CD4-positive, CD25-positive, alpha-beta regulatory T cell (primary cell): ENCODE measurements around the gene ADPRS. TPM values are rescaled to one million over a fixed set of nuclear protein-coding genes. Genes with fewer than 3 reads are reported as not detected.

ENCODE experiments used
- ATAC-seq, 2 donors: fragments of 150-1000 bp; cut with Tn5 transposase; one replicate each; pipeline ENCODE4 v1.10.0; 2021; ENCODE audit warnings: low read depth in 2 of 2, moderate number of reproducible peaks in 2 of 2, moderate library complexity in 1 of 2
- DNase-seq, 3 donors: peaks; one replicate each; pipeline versions ENCODE4 v3.0.0 to v3.0.0-alpha.2; 2012 to 2022; ENCODE audit warnings: mixed read lengths in 1 of 3
- H3K27ac ChIP-seq: one replicate; pipeline ENCODE4 v1.7.0; 2013; ENCODE audit warnings: mild to moderate bottlenecking, low read length; ENCODE audit not compliant: insufficient read depth, poor library complexity, severe bottlenecking
- H3K27me3 ChIP-seq: one replicate; pipeline ENCODE4 v1.7.0; 2013; ENCODE audit warnings: low read length; ENCODE audit not compliant: control insufficient read depth, insufficient read depth
- H3K36me3 ChIP-seq: one replicate; pipeline ENCODE4 v1.7.0; 2013; ENCODE audit warnings: mild to moderate bottlenecking, low read length, moderate library complexity; ENCODE audit not compliant: control insufficient read depth, insufficient read depth
- H3K4me1 ChIP-seq: 2 replicates; pipeline ENCODE4 v1.7.0; 2013; ENCODE audit warnings: mild to moderate bottlenecking, low read length; ENCODE audit not compliant: insufficient read depth, control insufficient read depth, poor library complexity, severe bottlenecking
- H3K4me3 ChIP-seq: one replicate; pipeline ENCODE4 v1.7.0; 2013; ENCODE audit warnings: low read depth, mild to moderate bottlenecking, low read length, moderate library complexity
- H3K9me3 ChIP-seq, 2 experiments: 1 replicate in 1 of 2; 2 replicates in 1 of 2; pipeline ENCODE4 v1.7.0; 2013; ENCODE audit warnings: low read length in 2 of 2, mild to moderate bottlenecking in 1 of 2, moderate library complexity in 1 of 2; ENCODE audit not compliant: control insufficient read depth in 2 of 2
- H3K27ac Mint-ChIP-seq, 3 donors: one replicate each; pipeline ENCODE4 v1.8.0; 2020 to 2022; ENCODE audit warnings: mild to moderate bottlenecking in 3 of 3, mixed read lengths in 3 of 3, moderate library complexity in 2 of 3
- H3K27me3 Mint-ChIP-seq: one replicate; pipeline ENCODE4 v1.8.0; 2022; ENCODE audit warnings: mild to moderate bottlenecking, mixed read lengths
- H3K36me3 Mint-ChIP-seq: one replicate; pipeline ENCODE4 v1.8.0; 2020; ENCODE audit warnings: mixed read lengths
- H3K4me1 Mint-ChIP-seq, 4 donors: one replicate each; pipeline ENCODE4 v1.8.0; 2020 to 2022; ENCODE audit warnings: mixed read lengths in 4 of 4, mild to moderate bottlenecking in 1 of 4
- H3K4me3 Mint-ChIP-seq, 4 donors: one replicate each; pipeline ENCODE4 v1.8.0; 2020 to 2022; ENCODE audit warnings: mild to moderate bottlenecking in 4 of 4, mixed read lengths in 4 of 4, moderate library complexity in 3 of 4
- H3K9me3 Mint-ChIP-seq, 7 donors: one replicate each; pipeline ENCODE4 v1.8.0; 2020 to 2022; ENCODE audit warnings: mixed read lengths in 7 of 7, mild to moderate bottlenecking in 3 of 7, moderate library complexity in 2 of 7
- polyA plus RNA-seq, 4 donors: library from polyadenylated mRNA; unstranded; fragments of 300-500 nt; fragmentation: Illumina TruSeq; gene quantifications; one replicate each; pipeline ENCODE4 v1.2.3, GENCODE V29; 2021
- total RNA-seq: library from RNA; stranded (reverse); gene quantifications from one replicate; pipeline ENCODE4 v1.2.3, GENCODE V29; 2022

ADPRS gene
- total and polyA plus RNA-seq, 5 donors from 2014 or later: 20.6 to 41.6 (median 26.8) TPM

DNA sequence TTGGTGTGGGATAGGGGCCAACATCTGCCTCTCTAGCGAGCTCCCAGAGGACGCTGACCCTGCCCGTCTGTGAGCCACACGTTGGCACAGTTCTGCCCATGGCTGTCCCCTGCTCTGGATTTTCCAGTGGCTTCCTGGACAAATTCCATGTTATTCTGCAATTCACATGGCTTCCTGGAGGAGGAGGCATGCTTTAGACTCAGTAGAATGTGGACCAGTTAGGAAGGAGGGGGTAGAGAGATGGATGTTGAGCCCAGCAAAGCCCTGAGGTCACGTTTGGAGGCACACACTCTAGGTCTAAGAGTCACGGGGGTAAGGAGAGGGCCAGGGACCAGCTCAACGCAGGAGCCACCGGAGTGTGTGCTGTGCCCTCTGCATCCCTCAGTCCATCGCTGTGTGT is 24.1 kb downstream of the ADPRS start:
- Histone ChIP-seq H3K9me3 (no peaks in the 10 kb centered on the region), H3K36me3 (no peaks in the 10 kb centered on the region), H3K27ac (no peak overlapping the region), H3K27me3 (no peaks in the 10 kb centered on the region), H3K4me3 (no peak overlapping the region), H3K4me1 (peaks cover 7% of the 10 kb centered on the region)
- ATAC-seq (no peak), DNase-seq (no peak)
- Mint-ChIP-seq H3K4me3 (no peak overlapping the region), H3K36me3 (no peaks in the 10 kb centered on the region), H3K4me1 (peaks cover 0 to 18% (median 2%) of the 10 kb centered on the region in 4 donors), H3K27ac (peak overlapping the region in 1 of 3 donors; percentile 72), H3K9me3 (no peaks in the 10 kb centered on the region), H3K27me3 (peaks cover 5% of the 10 kb centered on the region)

- Histone ChIP-seq H3K4me1 (no peaks in the 10 kb centered on the region), H3K9me3 (no peaks in the 10 kb centered on the region), H3K27ac (no peak overlapping the region), H3K4me3 (no peak overlapping the region), H3K36me3 (no peaks in the 10 kb centered on the region), H3K27me3 (no peaks in the 10 kb centered on the region)
- Mint-ChIP-seq H3K27me3 (peaks cover 5% of the 10 kb centered on the region), H3K4me3 (no peak overlapping the region), H3K27ac (no peak overlapping the region), H3K36me3 (no peaks in the 10 kb centered on the region), H3K9me3 (no peaks in the 10 kb centered on the region), H3K4me1 (peaks cover 0 to 8% (median 0%) of the 10 kb centered on the region in 4 donors)
- no peak for ATAC-seq
- DNase-seq: no peak
Measured at GRCh38 chr1:36114371-36114770, 25.7 kb downstream of the ADPRS start.

- H3K4me1 ChIP-seq: no peaks in the 10 kb centered on the region
- H3K27me3 ChIP-seq: no peaks in the 10 kb centered on the region
- no peaks in the 10 kb centered on the region for H3K9me3 ChIP-seq
- no peaks in the 10 kb centered on the region for H3K36me3 ChIP-seq
- DNase-seq (no peak), ATAC-seq (no peak)
- Mint-ChIP-seq H3K27ac (no peak overlapping the region), H3K4me3 (no peak overlapping the region), H3K36me3 (no peaks in the 10 kb centered on the region), H3K27me3 (peaks cover 8% of the 10 kb centered on the region), H3K4me1 (peaks cover 0 to 7% (median 0%) of the 10 kb centered on the region in 4 donors), H3K9me3 (peaks cover 0 to 2% (median 0%) of the 10 kb centered on the region in 7 donors)
- H3K27ac ChIP-seq: no peak overlapping the region
- no peak overlapping the region for H3K4me3 ChIP-seq
Measured at GRCh38 chr1:36115200-36115669, 26.5 kb downstream of the ADPRS start.

GRCh38 chr1:36115931-36116330 is 27.2 kb downstream of the ADPRS start:
- H3K4me1 Mint-ChIP-seq: peaks cover 0 to 5% (median 0%) of the 10 kb centered on the region in 4 donors
- H3K27me3 ChIP-seq: no peaks in the 10 kb centered on the region
- H3K9me3 ChIP-seq: no peaks in the 10 kb centered on the region
- no peak overlapping the region for H3K27ac Mint-ChIP-seq
- peaks cover 0 to 2% (median 0%) of the 10 kb centered on the region in 7 donors for H3K9me3 Mint-ChIP-seq
- H3K27me3 Mint-ChIP-seq: peaks cover 15% of the 10 kb centered on the region
- H3K4me3 Mint-ChIP-seq: no peak overlapping the region
- DNase-seq (no peak), ATAC-seq (no peak)
- H3K4me1 ChIP-seq: no peaks in the 10 kb centered on the region
- no peaks in the 10 kb centered on the region for H3K36me3 Mint-ChIP-seq
- no peak overlapping the region for H3K27ac ChIP-seq
- no peaks in the 10 kb centered on the region for H3K36me3 ChIP-seq
- H3K4me3 ChIP-seq: no peak overlapping the region

DNA sequence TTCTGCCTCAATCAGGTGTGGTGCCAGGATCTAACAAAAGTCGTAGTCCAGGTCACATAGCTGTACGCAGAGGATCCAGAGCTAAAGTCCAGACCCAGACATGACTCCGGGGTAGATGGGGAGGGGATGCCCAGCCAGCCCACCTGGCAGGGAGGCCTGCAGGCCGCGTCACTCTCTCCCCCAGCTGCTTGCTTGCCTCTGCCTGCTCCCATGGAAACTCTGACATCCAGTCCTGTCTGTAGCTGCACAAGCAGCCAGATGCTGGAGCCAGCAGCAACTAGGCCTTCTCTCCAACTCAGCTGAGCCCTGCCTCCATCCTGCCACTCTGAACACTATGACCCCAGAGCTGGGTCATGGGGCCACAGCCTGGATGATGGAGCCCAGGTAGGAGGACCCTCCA is 28.2 kb downstream of the ADPRS start:
- Histone ChIP-seq H3K4me3 (no peak overlapping the region), H3K9me3 (no peaks in the 10 kb centered on the region), H3K4me1 (no peaks in the 10 kb centered on the region), H3K36me3 (no peaks in the 10 kb centered on the region), H3K27ac (no peak overlapping the region), H3K27me3 (no peaks in the 10 kb centered on the region)
- H3K27ac Mint-ChIP-seq: no peak overlapping the region
- DNase-seq (no peak), ATAC-seq (no peak)
- no peaks in the 10 kb centered on the region for H3K4me1 Mint-ChIP-seq
- no peaks in the 10 kb centered on the region for H3K36me3 Mint-ChIP-seq
- no peak overlapping the region for H3K4me3 Mint-ChIP-seq
- H3K27me3 Mint-ChIP-seq: peaks cover 21% of the 10 kb centered on the region
- H3K9me3 Mint-ChIP-seq: peaks cover 0 to 2% (median 0%) of the 10 kb centered on the region in 7 donors

DNA sequence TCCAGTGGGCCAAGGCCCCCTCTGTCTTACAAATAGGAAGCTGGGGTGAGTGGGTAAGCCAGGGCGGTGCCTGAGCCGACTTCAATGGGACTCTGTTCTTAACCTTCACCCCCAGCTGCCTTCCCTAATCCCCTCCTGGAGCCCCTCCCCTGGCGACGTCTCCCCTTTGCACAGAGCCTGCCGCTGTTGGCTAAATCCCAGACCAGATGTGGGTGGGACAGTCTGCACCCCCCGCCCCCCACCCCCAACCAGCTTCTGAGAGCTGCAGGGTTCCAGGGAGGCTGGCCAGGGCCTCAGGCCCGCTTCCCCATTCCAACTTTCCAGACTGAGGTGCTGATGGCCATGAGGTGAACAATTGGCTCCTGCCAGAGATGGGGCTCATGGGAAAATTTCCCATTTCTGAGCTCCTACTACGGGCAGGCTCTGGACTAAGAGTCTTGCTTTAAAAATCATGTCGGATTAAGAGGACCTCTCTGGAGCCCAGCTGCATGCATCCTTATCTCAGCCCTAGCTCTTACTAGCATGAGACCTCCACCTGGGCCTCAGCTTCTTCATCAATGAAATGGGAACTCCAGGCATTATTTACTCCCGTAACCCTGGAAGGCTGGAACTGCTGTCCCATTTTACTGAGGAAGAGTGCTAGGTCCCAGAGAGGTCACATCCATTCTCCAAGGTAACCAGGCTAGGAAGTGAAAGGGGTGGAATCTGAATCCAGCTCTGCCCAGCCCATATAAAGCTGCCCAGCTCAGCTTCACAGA is 29.9 kb downstream of the ADPRS start:
- Mint-ChIP-seq H3K4me3 (no peak overlapping the region), H3K4me1 (peaks cover 0 to 11% (median 8%) of the 10 kb centered on the region in 4 donors), H3K36me3 (no peaks in the 10 kb centered on the region), H3K27me3 (peaks cover 33% of the 10 kb centered on the region), H3K27ac (no peak overlapping the region), H3K9me3 (peaks cover 0 to 2% (median 0%) of the 10 kb centered on the region in 7 donors)
- ATAC-seq (no peak), DNase-seq (no peak)
- no peak overlapping the region for H3K4me3 ChIP-seq
- peaks cover 3% of the 10 kb centered on the region for H3K27me3 ChIP-seq
- H3K4me1 ChIP-seq: no peaks in the 10 kb centered on the region
- no peaks in the 10 kb centered on the region for H3K9me3 ChIP-seq
- no peak overlapping the region for H3K27ac ChIP-seq
- no peaks in the 10 kb centered on the region for H3K36me3 ChIP-seq

DNA sequence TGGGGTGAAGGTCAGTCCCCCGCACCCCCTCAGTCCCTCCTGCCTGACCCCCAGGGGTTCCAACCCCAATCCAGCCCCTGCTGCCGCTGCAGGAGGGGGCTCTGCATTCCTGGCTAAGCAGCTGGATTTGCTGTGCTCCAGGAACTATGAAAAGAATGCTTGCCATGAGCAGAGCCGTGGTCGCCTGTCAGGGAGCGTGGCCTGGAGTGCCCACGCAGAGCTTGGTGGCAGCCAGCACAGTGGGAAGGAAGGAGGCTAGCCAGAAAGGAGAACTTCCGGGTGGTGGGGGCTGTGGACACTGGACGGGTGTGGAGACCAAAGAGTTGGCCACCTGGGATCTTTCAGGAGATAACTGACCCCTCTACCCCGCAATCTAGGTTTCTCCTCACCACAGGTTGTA is 30.8 kb downstream of the ADPRS start:
- Histone ChIP-seq H3K4me3 (no peak overlapping the region), H3K36me3 (no peaks in the 10 kb centered on the region), H3K4me1 (no peaks in the 10 kb centered on the region), H3K27ac (no peak overlapping the region), H3K27me3 (peaks cover 3% of the 10 kb centered on the region), H3K9me3 (no peaks in the 10 kb centered on the region)
- Mint-ChIP-seq H3K27ac (no peak overlapping the region), H3K27me3 (peaks cover 42% of the 10 kb centered on the region), H3K4me1 (peaks cover 0 to 13% (median 10%) of the 10 kb centered on the region in 4 donors), H3K4me3 (no peak overlapping the region), H3K36me3 (no peaks in the 10 kb centered on the region), H3K9me3 (peaks cover 0 to 3% (median 0%) of the 10 kb centered on the region in 7 donors)
- ATAC-seq (no peak), DNase-seq (no peak)
